Esophagus squamous epithelium (tissue), 4 donors: ENCODE data around the gene PPP3CA.

Experiments
- POLR2A ChIP-seq, 4 donors: fragments of 450-650 bp; IDR thresholded peaks; one replicate each; pipeline ENCODE4 v1.6.1; 2017; ENCODE audit warnings: antibody characterized with exemption in 4 of 4, mild to moderate bottlenecking in 4 of 4, moderate library complexity in 3 of 4
- TF ChIP-seq, protein P1 (sequence below), 6 experiments: fragments of 450-650 bp in 4 of 6; fragments of 200-600 bp in 2 of 6; sonication (generic) in 2 of 6; IDR thresholded peaks; one replicate each; pipeline ENCODE4 v1.5.1; 2016 to 2019; ENCODE audit warnings: antibody characterized with exemption in 6 of 6, mild to moderate bottlenecking in 4 of 6, moderate library complexity in 4 of 6

DNA sequence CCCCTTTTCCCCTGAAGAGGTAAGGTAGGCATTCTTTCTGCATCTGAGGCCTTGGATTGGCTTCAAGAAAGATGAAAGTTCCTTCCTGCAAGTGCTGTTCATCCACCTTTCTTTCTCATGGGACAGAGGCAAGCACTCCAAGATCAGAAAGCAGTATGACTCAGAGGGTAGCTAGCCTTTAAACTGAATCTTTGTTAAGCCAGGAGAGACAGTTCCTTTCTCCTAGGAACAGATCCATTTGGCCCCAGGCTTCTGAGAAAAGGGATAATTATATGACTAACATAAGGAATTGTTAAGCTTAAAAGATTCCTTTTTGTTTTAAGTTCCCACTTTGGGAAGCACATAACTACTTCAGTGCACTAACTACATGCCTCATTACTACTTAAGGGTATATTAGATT lies 192.0 kb downstream of the PPP3CA start:
- TF ChIP-seq, protein P1, sequence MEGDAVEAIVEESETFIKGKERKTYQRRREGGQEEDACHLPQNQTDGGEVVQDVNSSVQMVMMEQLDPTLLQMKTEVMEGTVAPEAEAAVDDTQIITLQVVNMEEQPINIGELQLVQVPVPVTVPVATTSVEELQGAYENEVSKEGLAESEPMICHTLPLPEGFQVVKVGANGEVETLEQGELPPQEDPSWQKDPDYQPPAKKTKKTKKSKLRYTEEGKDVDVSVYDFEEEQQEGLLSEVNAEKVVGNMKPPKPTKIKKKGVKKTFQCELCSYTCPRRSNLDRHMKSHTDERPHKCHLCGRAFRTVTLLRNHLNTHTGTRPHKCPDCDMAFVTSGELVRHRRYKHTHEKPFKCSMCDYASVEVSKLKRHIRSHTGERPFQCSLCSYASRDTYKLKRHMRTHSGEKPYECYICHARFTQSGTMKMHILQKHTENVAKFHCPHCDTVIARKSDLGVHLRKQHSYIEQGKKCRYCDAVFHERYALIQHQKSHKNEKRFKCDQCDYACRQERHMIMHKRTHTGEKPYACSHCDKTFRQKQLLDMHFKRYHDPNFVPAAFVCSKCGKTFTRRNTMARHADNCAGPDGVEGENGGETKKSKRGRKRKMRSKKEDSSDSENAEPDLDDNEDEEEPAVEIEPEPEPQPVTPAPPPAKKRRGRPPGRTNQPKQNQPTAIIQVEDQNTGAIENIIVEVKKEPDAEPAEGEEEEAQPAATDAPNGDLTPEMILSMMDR (IDR thresholded peaks at IDR 0.05) = no peak
- no peak for TF ChIP-seq POLR2A (IDR thresholded peaks at IDR 0.05)
